NCI-H128 (cell line): ENCODE data around the gene LPCAT3.
A peak's percentile ranks its signal among the peaks of the same experiment; 100 is the strongest.
"Not testable (repeated sequence)": the region's sequence is repeated elsewhere in the genome, so short reads cannot be mapped to it uniquely, and the experiment has no call there.

ENCODE experiments used
- DNase-seq: peaks from one replicate; lab custom pipeline; 2025; ENCODE audit not compliant: unreplicated experiment; lab: John Stamatoyannopoulos, UW

The LPCAT3 gene

DNA sequence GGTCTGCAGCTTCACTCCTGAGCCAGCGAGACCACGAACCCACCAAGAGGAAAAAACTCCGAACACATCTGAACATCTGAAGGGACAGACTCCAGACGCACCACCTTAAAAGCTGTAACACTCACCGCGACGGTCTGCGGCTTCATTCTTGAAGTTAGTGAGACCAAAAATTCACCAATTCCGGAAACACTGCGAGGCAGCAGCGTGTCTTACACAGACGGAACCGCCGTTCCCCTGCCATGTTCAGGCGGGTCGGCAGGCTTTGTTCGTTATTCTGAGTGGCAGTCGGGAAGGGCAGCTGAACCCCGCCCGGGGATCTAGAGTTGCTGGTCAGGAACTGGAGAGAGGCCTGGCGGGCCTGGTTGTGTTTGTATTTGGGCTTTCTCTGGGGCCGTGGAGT lies 20.3 kb upstream of the LPCAT3 start:
- no peak for DNase-seq

DNA sequence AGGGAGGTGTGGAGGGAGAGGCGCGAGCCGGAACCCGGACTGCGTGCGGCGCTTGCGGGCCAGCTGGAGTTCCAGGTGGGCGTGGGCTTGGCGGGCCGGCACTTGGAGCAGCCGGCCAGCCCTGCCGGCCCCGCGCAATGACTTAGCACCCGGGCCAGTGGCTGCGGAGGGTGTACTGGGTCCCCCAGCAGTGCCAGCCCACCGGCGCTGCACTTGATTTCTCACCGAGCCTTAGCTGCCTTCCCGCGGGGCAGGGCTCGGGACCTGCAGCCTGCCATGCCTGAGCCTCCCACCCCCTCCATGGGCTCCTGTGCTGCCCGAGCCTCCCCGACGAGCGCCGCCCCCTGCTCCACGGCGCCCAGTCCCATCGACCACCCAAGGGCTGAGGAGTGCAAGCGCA lies 19.1 kb upstream of the LPCAT3 start:
- not testable (repeated sequence) for DNase-seq

DNA sequence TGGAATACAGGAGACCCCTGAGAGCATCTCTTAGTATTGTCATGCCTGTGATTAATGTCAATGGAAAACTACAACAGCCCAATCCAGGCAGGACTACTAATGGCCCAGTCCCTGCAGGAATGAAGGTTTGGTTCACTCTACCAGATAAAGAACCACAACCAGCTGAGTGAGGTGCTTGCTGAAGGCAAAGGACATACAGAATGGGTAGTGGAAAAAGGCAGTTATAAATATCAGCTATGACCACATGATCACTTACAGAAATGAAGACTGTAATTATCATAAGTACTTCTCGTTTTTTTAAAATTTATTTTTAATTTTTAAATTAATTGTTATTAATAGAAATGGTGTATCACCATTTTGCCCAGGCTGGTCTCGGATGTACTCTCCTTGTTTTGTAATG lies 17.2 kb upstream of the LPCAT3 start:
- no peak for DNase-seq

DNA sequence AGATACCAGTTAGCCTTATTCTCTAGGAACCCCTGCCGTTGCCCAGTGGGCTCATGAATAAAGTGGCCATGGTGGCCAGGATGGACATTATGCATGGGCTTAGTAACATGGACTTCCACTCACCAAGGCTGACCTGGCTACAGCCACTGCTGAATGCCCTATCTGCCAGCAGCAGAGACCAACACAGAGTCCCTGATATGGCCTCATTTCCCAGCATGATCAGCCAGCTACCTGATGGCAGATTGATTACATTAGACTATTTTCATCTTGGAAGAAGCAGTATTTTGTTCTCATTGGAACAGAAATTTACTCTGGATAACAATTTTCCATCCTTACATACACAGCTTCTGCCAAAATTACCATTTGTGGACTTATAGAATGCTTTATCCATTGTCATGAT lies 16.2 kb upstream of the LPCAT3 start:
- no peak for DNase-seq

DNA sequence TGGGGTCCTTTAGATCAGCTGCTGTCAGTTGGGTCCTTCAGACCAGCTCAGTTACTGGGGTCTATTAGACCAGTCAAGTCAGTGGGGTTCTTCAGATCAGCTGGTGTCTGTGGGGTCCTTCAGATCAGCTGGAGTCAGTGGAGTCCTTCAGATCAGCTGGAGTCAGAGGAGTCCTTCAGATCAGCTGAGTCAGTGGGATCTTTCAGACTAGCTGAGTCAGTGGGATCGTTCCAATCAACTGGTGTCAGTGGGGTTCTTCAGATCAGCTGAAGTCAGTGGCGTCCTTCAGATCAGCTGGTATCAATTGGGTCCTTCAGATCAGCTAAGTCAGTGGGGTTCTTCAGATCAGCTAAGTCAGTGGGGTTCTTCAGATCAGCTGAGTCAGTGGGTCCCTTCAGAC lies 14.7 kb upstream of the LPCAT3 start:
- no peak for DNase-seq

DNA sequence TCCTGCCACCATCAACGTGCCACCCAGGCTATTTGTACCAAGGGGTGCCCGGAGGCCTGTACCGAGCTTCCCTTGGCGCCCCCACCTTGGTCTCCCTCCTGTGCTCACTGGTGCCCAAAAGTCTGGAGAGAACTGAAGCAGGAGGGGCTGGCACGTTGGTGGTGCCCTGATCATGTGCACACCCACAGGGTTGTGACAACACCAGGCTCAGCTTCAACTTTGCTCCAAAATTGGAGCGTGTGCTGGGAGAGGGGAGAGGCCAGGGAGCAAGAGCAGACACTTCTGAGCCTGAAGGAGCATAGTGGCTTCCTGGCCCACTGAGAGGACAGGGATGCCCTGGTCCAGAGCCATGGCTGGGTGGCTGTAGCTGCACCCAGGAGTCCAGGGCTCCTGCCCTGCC lies 13.0 kb upstream of the LPCAT3 start:
- no peak for DNase-seq

DNA sequence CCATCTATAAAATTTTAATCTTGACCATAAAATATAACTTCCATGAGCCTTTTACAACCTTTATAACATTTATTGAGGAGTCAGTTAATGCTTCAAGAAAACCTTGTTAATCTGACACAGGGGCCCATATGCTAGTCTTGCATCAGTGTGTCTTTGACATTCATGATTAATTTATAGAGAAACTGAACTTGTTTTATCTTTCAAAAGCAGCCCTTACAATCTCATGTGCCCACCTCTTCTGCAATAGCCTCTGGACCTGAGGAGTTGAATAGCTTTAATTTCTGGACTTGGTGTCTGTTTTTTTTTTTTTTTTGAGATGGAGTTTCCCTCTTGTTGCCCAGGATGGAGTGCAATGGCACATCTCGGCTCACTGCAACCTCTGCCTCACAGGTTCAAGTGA lies 8.6 kb upstream of the LPCAT3 start:
- no peak for DNase-seq

DNA sequence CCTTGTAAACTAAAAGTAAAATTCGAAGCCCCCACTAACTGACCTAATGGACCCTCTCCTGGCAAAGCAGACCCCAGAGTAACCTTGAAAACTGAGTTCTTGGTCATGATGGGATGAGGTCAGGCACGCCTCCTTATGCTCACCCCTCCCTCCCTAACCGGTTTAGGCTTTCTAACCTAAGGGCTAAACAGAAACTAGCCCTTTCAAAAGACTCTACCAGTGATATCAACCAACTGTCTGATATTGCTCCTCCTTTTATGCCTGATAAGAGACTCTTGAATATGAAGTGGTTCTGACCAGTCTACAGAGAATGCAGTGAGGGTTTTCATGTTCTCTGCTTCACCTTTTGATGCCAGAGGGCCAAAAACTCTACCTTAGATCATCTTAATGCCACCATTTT lies 4.8 kb upstream of the LPCAT3 start:
- DNase-seq = no peak

DNA sequence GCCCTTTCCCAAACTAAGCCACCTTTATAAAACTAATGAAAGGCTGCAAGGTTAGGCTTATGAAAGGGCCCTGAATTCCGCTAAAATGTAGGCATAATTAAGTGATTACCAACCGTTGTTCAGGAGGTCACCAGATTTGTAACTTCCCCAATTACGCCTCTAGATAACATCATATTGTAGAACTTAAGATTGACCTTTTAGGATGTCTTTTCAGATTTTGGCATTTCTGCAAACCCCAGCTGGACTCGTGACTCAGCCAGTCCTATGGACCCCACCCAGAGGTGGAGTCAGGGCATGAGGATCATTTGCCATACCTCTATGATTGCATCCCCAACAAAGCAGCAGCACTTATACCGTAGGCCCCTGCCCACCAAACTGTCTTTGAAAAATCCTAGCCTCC lies 3.7 kb upstream of the LPCAT3 start:
- DNase-seq = no peak

DNA sequence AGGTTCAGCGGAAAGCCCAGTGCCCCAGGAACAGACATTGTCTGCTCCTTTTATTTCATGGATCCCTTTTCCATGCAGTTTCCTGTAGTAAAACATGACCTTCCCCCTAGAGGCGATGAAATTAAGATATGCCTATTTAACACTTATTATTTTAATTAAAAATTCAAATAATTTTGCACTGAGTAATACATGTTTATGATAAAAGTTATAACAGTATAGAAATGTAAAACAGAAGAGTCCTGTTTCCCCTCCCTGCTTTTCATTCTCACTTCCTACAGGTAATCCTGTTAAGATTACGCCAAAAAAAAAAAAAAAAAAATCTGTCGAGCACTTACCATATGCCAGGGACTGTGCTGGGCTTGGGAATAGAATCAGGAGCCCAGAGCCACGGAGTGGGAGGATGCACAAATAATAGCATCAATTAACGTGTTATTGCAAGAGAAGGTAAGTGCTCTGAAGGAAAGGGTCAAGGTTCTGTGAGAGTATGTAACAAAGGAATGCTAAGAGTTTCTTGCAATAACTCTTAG lies 830 bp upstream of the LPCAT3 start:
- no peak for DNase-seq

DNA sequence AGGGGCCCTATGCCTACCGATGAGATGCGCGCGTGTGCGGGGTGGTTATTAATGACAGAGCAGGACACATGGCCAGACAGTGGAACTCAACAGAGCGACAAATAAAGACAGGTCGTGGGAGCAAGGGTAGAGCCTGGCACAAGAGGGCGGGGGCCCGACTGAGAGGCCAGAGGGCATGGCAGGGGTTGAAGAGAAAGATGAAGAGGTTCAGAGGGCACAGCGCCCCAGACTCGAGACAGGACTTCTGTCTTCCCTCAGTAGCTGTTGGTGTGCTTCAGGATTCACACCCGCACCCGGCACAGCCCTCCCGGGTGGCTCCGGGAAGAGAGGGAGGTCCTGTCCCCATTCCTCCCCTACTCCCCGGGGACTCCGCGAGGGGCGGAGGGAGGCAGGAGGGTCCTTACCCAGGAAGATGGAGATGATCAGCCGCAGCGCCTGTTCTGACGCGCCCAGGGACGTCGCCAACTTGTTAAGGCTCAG lies 366 bp downstream of the LPCAT3 start:
- DNase-seq = peak; percentile 64

DNA sequence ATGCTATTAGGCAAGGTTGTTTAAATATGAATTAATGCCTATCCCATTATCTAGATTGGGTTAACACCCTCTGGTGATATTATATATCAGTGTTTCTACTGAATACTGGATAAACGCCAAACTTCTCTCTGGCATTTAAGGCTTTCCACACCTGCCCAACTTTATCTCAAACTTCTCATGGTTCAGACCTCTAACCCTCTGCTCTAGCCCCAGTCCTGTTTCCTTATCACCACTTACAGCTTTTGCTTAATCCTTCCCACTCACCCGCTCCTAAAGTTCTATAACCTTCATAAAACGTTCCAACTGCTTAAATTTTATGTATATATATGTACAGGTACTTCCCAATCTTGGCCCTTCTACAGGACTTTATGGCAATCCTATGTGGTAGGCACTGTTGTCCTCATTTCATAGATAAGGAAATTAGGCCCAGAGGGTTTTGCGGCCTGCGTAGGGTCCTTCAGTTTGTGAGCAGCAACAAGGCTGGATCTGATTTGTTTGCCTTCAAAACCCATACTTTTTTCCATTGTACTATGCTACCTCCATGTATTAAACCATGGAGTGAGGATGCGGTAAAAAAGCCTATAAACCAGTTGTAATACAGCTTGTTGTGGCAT lies 1.2 kb downstream of the LPCAT3 start:
- no peak for DNase-seq

DNA sequence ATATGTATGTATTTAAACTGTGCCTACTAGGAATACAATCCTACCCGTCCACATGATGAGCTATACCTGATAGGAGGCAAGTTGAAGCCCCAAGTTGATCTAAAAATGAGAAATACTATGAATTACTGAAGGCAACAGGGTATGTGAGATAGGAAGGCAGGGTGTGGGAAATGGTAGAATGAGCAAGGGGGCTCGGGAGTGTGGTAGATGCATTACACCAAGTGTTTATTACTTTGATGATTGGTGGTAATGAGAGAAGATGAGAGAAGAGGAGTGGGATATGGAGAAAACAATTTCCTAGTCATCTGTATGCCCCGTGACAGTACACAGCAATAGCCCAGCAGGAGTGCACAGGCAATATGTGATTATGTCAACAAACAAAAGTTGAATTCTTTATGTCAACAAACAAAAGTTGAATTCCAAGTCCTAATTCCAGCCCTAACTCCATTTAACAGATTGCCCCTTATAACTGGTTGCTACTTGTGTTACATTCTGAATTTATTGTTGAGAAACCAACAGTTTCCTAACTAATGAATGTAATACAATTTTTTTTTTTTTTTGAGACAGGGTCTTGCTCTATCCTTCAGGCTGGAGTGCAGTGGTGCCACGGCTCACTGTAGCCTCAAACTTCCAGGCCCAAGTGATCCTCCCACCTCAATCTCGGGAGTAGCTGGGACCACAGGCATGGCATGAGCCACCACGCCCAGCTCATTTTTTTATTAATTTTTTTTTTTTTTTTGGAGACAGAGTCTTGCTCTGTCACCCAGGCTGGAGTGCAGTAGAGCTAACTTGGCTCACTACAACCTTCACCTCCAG lies 2.5 kb downstream of the LPCAT3 start:
- DNase-seq = no peak

DNA sequence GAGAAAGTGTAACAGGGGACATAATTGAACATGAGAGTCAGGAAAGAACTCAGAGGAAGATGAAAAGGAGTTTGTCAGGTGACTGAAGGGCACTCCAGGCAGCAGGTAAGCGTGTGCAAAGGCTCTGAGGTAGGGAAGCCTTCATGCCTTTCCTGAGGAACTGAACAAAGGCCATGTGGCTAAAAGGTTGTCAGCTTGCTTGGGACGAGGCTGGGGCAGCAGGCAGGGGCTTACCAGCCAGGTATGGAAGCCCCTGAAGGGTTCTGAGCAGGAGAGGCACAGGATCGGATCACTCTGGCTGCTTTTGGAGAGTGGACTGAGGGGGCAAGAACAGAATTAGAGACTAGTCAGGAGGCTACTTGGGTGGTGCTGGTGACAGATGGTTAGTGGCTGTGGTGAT lies 5.2 kb downstream of the LPCAT3 start:
- DNase-seq = no peak

DNA sequence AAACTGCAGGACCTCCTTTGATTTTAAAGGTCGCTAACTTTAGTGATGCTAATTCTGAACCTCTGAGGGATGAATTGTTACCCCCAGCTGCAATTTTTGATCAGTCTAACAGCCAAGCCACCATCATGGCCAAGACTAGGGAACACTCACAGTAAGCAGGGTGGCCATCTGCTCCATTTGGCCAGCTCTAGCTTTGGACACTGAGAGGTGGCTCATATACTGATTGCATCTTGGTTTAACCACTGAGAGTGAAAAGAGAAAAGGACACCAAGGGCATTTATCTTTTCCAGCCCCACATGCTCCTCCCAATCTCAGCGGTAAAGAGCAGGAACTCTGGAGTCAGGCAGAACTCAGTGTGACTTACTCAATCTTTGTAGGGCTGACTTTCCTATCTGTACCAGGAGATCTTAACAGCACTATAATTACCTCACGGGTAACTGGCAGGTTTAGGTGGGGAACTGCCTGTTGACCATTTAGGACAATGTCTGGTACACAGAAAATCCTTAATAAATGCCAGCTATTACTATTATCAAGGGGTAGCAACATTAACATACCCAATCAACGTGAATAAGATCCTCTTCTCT lies 6.2 kb downstream of the LPCAT3 start:
- no peak for DNase-seq

DNA sequence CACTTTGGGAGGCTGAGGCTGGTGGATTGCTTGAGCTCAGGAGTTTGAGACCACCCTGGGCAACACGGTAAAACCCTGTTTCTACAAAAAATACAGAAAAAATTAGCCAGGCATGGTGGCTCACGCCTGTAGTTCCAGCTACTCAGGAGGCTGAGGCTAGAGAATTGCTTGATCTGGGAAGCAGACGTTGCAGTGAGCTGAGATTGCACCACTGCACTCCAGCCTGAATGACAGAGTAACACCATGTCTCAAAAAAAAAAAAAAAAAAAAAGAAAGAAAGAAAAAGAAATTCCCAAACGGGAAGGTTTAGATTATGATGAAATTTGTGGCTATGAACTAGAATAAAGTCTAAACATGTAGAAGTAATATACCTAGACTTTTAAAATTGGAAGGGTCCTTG lies 6.9 kb downstream of the LPCAT3 start:
- DNase-seq = not testable (repeated sequence)

DNA sequence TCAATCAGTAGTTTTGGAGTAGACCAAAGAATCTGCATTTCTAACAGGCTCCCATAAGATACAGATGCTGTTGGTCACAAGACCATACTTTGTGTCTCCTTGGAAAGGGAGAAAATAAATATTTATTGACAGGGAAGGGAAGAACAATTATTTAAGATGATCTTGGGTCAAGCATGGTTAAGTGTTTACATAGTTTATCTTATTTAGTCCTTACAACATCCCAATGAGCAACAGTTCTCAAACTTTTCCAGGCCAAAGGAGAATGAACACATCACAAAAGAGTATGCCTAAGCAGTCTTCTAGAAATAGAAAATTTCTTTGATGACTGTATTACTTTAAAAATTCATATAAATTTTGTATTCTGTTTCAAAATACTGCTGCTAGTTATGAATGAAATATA lies 8.8 kb downstream of the LPCAT3 start:
- no peak for DNase-seq

DNA sequence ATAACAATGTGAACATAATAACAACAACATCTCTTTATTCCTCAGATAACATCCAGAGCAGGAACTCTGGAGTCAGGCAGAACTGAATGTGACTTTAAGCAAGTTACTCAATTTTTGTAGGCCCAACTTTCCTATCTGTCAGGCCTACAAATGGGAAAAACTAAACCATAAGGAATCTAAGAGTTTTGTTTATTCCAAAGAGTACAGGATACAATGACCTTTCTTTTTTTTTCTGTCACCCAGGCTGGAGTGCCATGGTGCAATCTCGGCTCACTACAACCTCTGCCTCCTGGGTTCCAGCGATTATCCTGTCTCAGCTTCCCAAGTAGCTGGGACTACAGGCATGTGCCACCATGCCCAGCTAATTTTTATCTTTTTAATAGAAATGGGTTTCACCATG lies 9.4 kb downstream of the LPCAT3 start:
- no peak for DNase-seq

DNA sequence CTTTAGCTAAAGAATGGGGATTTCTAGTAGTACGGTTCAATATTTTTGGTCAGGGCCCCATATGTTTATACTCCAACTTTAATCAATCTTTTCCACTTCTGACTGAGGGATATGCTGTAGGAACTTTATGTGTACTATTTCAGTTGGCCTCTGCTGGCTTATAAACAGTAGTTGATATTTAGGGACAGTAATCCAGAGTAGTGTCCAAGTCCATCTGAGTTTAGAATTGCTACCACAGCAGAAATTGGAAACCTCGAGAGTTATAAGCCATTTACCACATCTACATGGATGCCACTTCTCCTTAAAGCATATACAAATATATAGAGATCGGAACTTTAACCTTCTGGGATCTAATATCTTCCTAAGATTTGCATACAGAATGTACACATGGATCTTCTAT lies 11.6 kb downstream of the LPCAT3 start:
- no peak for DNase-seq

DNA sequence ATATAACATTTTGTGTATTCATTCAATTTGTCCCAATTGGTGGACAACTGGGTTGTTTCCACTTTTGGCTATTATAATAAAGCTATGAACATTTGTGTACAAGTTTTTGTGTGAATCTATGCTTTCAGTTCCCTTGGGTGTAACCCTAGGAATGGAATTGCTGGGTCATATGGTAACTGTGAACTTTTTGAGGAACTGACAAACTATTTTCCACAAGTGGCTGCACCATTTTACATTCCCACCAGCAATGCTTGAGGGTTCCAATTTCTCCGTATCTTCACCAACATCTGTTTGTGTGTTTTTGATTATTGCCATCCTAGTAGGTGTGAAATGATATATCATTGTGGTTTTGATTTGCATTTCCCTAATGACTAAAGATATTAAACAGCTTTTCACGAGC lies 13.0 kb downstream of the LPCAT3 start:
- DNase-seq = no peak

DNA sequence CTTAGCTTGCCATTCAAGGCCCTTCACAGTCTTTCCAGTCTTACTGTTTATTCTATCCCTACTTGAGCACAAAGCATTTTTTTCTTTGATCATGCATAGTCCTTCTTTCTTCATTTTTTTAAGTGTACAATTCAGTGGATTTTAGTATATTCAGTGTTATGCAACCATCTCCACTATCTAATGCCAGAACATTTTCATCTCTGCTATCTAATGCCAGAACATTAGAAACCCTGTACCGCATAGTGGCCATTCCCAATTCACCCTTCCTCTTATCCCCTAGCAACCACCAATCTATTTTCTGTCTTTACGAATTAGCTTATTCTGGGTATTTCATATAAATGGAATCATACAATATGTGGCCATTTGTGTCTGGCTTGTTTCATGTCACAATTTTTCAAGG lies 13.4 kb downstream of the LPCAT3 start:
- DNase-seq = no peak

DNA sequence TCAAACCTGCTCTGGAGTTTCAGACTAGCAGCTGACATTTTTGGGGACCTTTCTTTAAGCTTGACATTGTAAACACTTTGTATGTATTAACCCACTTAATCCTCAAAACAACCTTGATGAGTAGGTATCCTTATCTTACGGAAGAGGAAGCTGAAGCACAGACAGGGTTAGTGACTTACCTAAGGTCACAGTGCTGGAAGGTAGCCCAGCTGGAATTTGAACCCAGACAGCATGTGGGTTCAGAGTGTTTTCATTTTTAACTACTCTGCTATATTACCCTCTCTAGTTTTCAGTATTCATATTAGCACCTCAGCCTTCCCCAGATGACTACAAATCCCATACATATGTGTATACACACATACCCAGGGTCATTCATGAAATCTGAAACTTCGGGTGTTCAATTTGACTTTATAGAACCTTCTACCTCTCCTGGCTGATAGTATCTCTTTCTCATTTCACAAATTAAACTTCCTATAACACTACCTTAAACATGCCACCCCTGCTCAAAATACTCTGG lies 13.9 kb downstream of the LPCAT3 start:
- no peak for DNase-seq
